ENCODE data around the gene CLPTM1L.
"Not testable (repeated sequence)": the region's sequence is repeated elsewhere in the genome, so short reads cannot be mapped to it uniquely, and the experiment has no call there.

CLPTM1L gene

GRCh38 chr5:1359031-1359645 lies 14.2 kb upstream of the CLPTM1L start:
- DNase-seq: no peak

- no peak for DNase-seq
These were observed 13.8 kb upstream of the CLPTM1L start for GRCh38 chr5:1358726-1359025.

- DNase-seq: no peak
These were observed 13.2 kb upstream of the CLPTM1L start for GRCh38 chr5:1357946-1358725.

GRCh38 chr5:1356873-1357787 lies 12.2 kb upstream of the CLPTM1L start:
- DNase-seq: no peak

- DNase-seq: no peak
These were observed 9.7 kb upstream of the CLPTM1L start for GRCh38 chr5:1354576-1354975.

GRCh38 chr5:1352231-1353219 lies 7.6 kb upstream of the CLPTM1L start:
- no peak for DNase-seq

- no peak for DNase-seq
These were observed 6.3 kb upstream of the CLPTM1L start for GRCh38 chr5:1351156-1351555.

GRCh38 chr5:1349246-1349645 lies 4.3 kb upstream of the CLPTM1L start:
- no peak for DNase-seq

- DNase-seq: no peak
These were observed 4.0 kb upstream of the CLPTM1L start for GRCh38 chr5:1348986-1349245.

GRCh38 chr5:1347571-1347970 lies 2.7 kb upstream of the CLPTM1L start:
- DNase-seq: no peak

GRCh38 chr5:1346627-1347440 lies 1.9 kb upstream of the CLPTM1L start:
- DNase-seq: no peak

- no peak for DNase-seq
These were observed 1.2 kb upstream of the CLPTM1L start for GRCh38 chr5:1345876-1346626.

GRCh38 chr5:1343931-1344901 lies 683 bp downstream of the CLPTM1L start:
- DNase-seq: no peak

- no peak for DNase-seq
These were observed 1.6 kb downstream of the CLPTM1L start for GRCh38 chr5:1343315-1343751.

- DNase-seq: not testable (repeated sequence)
These were observed 2.2 kb downstream of the CLPTM1L start for GRCh38 chr5:1342711-1343110.

GRCh38 chr5:1342268-1342667 lies 2.6 kb downstream of the CLPTM1L start:
- no peak for DNase-seq

GRCh38 chr5:1341863-1342262 lies 3.0 kb downstream of the CLPTM1L start:
- DNase-seq: no peak

GRCh38 chr5:1339818-1340210 lies 5.1 kb downstream of the CLPTM1L start:
- not testable (repeated sequence) for DNase-seq

GRCh38 chr5:1339139-1339817 lies 5.6 kb downstream of the CLPTM1L start:
- not testable (repeated sequence) for DNase-seq

All from stimulated activated naive CD4-positive, alpha-beta T cell treated with Interleukin-2 at 50 U/mL for 16 hours (primary cell).